Measurements from ENCODE around the gene ZNF654. TPM values are rescaled to one million over a fixed set of nuclear protein-coding genes. Genes with fewer than 3 reads are reported as not detected.
A peak's percentile ranks its signal among the peaks of the same experiment; 100 is the strongest.
"Not testable (repeated sequence)": the region's sequence is repeated elsewhere in the genome, so short reads cannot be mapped to it uniquely, and the experiment has no call there.

ZNF654 gene
- total and polyA plus RNA-seq, 9 of the 15 experiments (the other 6 are each of a cell fraction or from before 2014, with no cell fraction given), result 2.4 to 8.6 (median 5.1) TPM

DNA sequence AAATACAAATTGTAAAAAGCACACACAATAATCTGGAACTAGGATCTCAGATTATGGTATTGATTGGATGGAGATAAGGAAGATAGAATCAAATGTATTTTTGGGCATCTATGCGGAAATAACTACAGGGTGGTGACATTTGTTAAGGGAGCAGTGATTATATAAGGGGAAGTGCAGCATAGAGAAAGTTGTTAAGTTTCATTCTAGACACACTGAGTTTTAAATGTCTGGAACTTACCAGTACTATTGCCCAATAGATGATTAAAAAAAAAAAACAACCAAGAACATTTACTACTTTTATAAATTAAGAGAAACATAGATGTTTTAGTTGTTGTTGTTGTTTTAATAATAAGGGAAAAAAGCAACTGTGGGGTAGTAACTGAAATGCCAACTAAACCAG, 58.6 kb downstream of the ZNF654 start:
- Histone ChIP-seq H3K27me3 (ENCODE audit: control insufficient read depth in 2 of 2, insufficient read depth in 2 of 2, low read length in 2 of 2) (no peaks in the 10 kb centered on the region), H2AFZ (ENCODE audit: low read depth, low read length) (no peak overlapping the region), H3K4me2 (ENCODE audit: insufficient read depth, low read length) (no peak overlapping the region), H3K4me1 (replicated peaks in 1 of 2; ENCODE audit: control insufficient read depth in 2 of 2, insufficient read depth in 2 of 2, low read length in 2 of 2) (no peaks in the 10 kb centered on the region), H3K9me3 (replicated peaks; ENCODE audit: control insufficient read depth, insufficient read depth, low read depth, low read length) (no peaks in the 10 kb centered on the region), H3K27ac (ENCODE audit: extremely low read depth, low read depth, low read length) (no peak overlapping the region), H4K20me1 (replicated peaks; ENCODE audit: control insufficient read depth, insufficient read depth, low read length) (no peaks in the 10 kb centered on the region), H3K9ac (ENCODE audit: insufficient read depth in 1 of 2, low read depth in 2 of 2, low read length in 2 of 2) (no peak overlapping the region), H3K36me3 (ENCODE audit: control insufficient read depth, insufficient read depth, low read length) (peaks cover 48% of the 10 kb centered on the region; the same call in 2 of the 3 replicates), H3K4me3 (no peak overlapping the region), H3K79me2 (ENCODE audit: control insufficient read depth, insufficient read depth, low read length) (peaks cover 6% of the 10 kb centered on the region; the same call in 1 of the 3 replicates), H3K9me1 (ENCODE audit: control insufficient read depth, insufficient read depth, low read length) (no peaks in the 10 kb centered on the region)
- DNase-seq (ENCODE audit: extremely low read depth in 1 of 4, low spot score in 3 of 4), result no peak
- intact Hi-C loops (cut with micrococcal nuclease) (loop anchor here (10.0 kb wide), 1 partner anchor 823 kb away; no protein-coding TSS in a partner anchor), in situ Hi-C loops (cut with MboI) (no loop called here)
- no peak for ATAC-seq
- POLR2A ChIA-PET, result no interaction called here
- 0% methylated on average over 1 of the region's 1 CpG for WGBS (ENCODE audit: insufficient coverage, low coverage, missing lambda C conversion rate)
- no peak for FAIRE-seq
- BruUV-seq (replicated peaks), result no TSS peak
- TF ChIP-seq CEBPG (CRISPR knock-in tag; IDR thresholded peaks at IDR 0.05), result no peak
- TF ChIP-seq CEBPG (tag; conservative IDR thresholded peaks at IDR 0.05 in 1 of 2, IDR thresholded peaks at IDR 0.05 in 1 of 2), result peak in 1 of 2 experiments; percentile 49; a peak in 1 of 4 replicates
- TF ChIP-seq, protein P1, sequence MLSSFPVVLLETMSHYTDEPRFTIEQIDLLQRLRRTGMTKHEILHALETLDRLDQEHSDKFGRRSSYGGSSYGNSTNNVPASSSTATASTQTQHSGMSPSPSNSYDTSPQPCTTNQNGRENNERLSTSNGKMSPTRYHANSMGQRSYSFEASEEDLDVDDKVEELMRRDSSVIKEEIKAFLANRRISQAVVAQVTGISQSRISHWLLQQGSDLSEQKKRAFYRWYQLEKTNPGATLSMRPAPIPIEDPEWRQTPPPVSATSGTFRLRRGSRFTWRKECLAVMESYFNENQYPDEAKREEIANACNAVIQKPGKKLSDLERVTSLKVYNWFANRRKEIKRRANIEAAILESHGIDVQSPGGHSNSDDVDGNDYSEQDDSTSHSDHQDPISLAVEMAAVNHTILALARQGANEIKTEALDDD (IDR thresholded peaks at IDR 0.05), result no peak
- TF ChIP-seq E2F3 (CRISPR knock-in tag; IDR thresholded peaks at IDR 0.05), result no peak
- no peak for TF ChIP-seq ZNF133 (CRISPR knock-in tag; IDR thresholded peaks at IDR 0.05)
- CTCF ChIA-PET (ENCODE audit: low intra/inter-chr PET ratio), result no interaction called here

DNA sequence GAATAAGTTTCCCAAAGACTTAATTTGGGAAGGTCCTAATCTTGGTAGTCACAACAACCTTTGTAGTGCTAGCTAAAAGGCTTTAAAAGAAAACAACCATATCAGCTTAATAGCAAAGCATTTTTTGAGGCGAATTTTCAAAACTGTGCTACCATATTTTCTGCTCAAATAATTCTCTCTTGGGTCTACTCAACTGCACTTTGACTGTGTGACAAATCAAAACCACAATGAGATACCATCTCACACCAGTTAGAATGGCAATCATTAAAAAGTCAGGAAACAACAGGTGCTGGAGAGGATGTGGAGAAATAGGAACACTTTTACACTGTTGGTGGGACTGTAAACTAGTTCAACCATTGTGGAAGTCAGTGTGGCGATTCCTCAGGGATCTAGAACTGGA, 59.5 kb downstream of the ZNF654 start:
- in situ Hi-C loops (cut with MboI); FAIRE-seq; H3K9me3 ChIP-seq (replicated peaks; ENCODE audit: control insufficient read depth, insufficient read depth, low read depth, low read length): not testable (repeated sequence)

More for the DNA sequence above, 59.5 kb downstream of the ZNF654 start:
- 83% methylated on average over 1 of the region's 2 CpGs for WGBS (ENCODE audit: insufficient coverage, low coverage, missing lambda C conversion rate)
- H3K27ac ChIP-seq (ENCODE audit: extremely low read depth, low read depth, low read length); CTCF ChIA-PET (ENCODE audit: low intra/inter-chr PET ratio); H4K20me1 ChIP-seq (replicated peaks; ENCODE audit: control insufficient read depth, insufficient read depth, low read length); H3K4me2 ChIP-seq (ENCODE audit: insufficient read depth, low read length); H2AFZ ChIP-seq (ENCODE audit: low read depth, low read length); H3K9me1 ChIP-seq (ENCODE audit: control insufficient read depth, insufficient read depth, low read length); BruUV-seq (replicated peaks); H3K4me1 ChIP-seq (replicated peaks in 1 of 2; ENCODE audit: control insufficient read depth in 2 of 2, insufficient read depth in 2 of 2, low read length in 2 of 2); H3K79me2 ChIP-seq (ENCODE audit: control insufficient read depth, insufficient read depth, low read length); ATAC-seq; H3K4me3 ChIP-seq; H3K9ac ChIP-seq (ENCODE audit: insufficient read depth in 1 of 2, low read depth in 2 of 2, low read length in 2 of 2); H3K27me3 ChIP-seq (ENCODE audit: control insufficient read depth in 2 of 2, insufficient read depth in 2 of 2, low read length in 2 of 2); DNase-seq (ENCODE audit: extremely low read depth in 1 of 4, low spot score in 3 of 4); POLR2A ChIA-PET: not testable (repeated sequence)
- intact Hi-C loops (cut with micrococcal nuclease), result loop anchor here (10.0 kb wide), 1 partner anchor 824 kb away; no protein-coding TSS in a partner anchor
- peaks cover 44% of the 10 kb centered on the region; the same call in 1 of the 3 replicates for H3K36me3 ChIP-seq (ENCODE audit: control insufficient read depth, insufficient read depth, low read length)

Measured in K562 (cell line).